ENCODE results near the gene ZNF804B. TPM values are rescaled to one million over a fixed set of nuclear protein-coding genes. Genes with fewer than 3 reads are reported as not detected.
"Not testable (repeated sequence)": the region's sequence is repeated elsewhere in the genome, so short reads cannot be mapped to it uniquely, and the experiment has no call there.

The ZNF804B gene
- total RNA-seq, 1 donor, result not detected

DNA sequence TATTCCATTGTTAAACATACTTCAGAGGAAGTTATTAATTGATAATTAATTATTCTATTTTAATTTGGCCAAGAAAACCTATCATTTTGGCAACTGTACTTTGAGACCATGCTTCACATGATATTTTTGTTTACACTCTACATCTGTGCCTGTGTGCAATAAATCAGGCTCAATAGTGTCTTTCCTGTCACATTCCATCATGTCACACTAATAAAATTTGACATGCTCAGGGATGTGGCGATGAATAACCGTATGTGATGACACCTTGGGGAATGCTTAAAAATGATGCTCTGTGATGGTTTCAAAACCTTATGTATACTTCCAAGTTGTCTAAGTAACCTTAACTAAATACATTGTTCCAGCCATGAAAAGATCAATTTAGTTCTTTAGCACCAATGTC, 400.6 kb downstream of the ZNF804B start:
- Histone ChIP-seq H3K9me3 (ENCODE audit: low read depth, low read length) (no peaks in the 10 kb centered on the region), H3K27me3 (ENCODE audit: insufficient read depth, low read length) (no peaks in the 10 kb centered on the region), H3K4me3 (ENCODE audit: low read length) (no peak overlapping the region), H3K4me1 (ENCODE audit: insufficient read depth, low read length) (no peaks in the 10 kb centered on the region)

DNA sequence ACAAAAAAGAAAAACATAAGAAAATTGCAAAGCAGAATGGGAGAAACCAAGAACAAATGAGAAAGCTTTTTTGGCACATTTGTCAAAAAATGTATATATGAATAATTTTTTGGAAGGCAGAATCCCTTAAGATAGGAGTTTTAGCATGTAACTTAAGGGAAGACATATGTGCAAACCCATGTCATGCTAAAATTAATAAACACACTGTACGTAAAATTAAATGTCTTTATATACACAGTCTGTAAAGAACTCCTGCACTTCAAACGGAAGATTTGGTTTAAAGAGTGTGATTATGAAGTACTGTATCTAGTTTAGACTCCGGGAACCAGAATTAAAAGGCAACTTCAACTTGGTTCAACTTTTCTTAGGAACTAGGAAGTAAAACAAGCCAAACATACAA, 405.9 kb downstream of the ZNF804B start:
- Histone ChIP-seq H3K4me3 (ENCODE audit: low read length) (no peak overlapping the region), H3K27me3 (ENCODE audit: insufficient read depth, low read length) (no peaks in the 10 kb centered on the region), H3K4me1 (ENCODE audit: insufficient read depth, low read length) (no peaks in the 10 kb centered on the region), H3K9me3 (ENCODE audit: low read depth, low read length) (no peaks in the 10 kb centered on the region)

DNA sequence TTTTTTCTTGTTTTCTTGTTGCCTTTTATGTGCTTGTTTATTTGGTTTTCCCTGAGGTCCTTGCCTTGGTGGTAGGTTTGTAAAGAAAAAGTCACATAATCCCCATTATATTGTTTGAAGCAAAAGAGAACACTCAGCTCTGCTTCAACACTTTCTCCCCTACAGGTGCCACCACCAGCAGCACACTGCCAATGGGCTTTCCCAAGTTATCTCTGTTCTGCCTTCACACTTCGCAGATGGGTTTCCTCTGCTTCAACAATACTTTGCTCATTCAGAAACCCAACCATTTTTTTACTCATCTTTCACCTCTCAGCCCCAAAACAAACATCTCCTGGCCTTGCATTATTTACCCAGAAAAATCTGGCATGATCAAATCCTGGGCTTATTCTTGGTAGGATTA, 411.1 kb downstream of the ZNF804B start:
- H3K27me3 ChIP-seq (ENCODE audit: insufficient read depth, low read length), result no peaks in the 10 kb centered on the region
- H3K4me3 ChIP-seq (ENCODE audit: low read length), result no peak overlapping the region
- H3K4me1 ChIP-seq (ENCODE audit: insufficient read depth, low read length), result no peaks in the 10 kb centered on the region
- H3K9me3 ChIP-seq (ENCODE audit: low read depth, low read length), result no peaks in the 10 kb centered on the region

DNA sequence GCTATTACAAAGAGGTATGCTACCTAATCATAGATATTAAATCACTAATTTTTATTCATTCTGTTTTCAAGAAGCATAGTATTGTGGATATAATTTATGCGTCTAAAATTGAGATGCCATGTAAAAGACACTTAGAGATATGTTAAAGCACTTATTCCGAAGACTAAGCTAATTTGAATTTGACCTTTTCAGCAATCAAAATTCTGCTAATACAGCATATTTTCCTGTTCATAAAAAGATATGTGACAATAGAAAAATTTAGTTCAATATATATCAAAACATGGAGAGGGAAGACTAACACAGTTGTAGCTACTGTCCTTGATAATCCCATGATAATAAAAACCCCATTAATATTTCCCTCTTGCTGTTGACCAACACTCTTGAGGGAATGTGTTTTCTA, 422.6 kb downstream of the ZNF804B start:
- Histone ChIP-seq H3K9me3 (ENCODE audit: low read depth, low read length) (no peaks in the 10 kb centered on the region), H3K4me1 (ENCODE audit: insufficient read depth, low read length) (no peaks in the 10 kb centered on the region), H3K4me3 (ENCODE audit: low read length) (no peak overlapping the region), H3K27me3 (ENCODE audit: insufficient read depth, low read length) (no peaks in the 10 kb centered on the region)

DNA sequence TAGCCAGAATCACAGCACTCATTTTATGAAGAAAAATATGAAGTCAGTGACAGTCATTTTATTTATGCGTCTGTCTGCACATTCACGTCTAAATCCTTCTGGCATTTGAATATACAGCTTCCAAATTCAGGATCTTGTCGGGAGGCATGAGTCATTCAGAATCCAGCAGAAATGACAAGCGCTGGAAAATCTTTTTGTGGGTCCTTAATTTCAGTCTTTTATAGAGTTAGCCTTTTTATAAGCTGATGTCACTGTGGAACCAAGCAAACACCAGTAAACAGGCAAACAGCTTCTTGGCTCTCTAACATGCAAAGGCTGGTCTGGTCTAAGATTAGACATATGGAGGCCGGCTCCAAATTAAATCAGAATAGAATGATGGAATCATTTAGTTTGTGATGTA, 424.2 kb downstream of the ZNF804B start:
- no peaks in the 10 kb centered on the region for H3K4me1 ChIP-seq (ENCODE audit: insufficient read depth, low read length)
- H3K9me3 ChIP-seq (ENCODE audit: low read depth, low read length), result no peaks in the 10 kb centered on the region
- no peak overlapping the region for H3K4me3 ChIP-seq (ENCODE audit: low read length)
- H3K27me3 ChIP-seq (ENCODE audit: insufficient read depth, low read length), result no peaks in the 10 kb centered on the region

DNA sequence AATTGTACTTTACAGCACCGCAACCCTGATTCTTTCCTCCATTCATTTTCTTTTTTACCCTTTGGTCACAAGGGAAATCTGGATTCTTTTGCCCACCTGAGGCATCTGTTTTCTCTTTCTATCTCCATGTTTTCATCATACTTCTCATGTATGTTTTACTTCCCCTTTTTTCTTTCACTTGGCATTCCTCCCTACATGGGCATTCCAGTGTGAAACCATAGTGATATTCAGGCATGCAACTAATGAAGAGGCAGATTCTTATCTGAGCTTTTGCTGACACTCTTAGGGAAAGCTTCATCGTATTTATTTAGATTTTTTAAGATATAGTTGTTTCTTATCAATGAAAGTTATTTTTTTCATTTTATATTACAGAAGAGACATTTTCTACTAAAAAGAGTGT, 441.3 kb downstream of the ZNF804B start:
- H3K9me3 ChIP-seq (ENCODE audit: low read depth, low read length), result no peaks in the 10 kb centered on the region
- no peaks in the 10 kb centered on the region for H3K27me3 ChIP-seq (ENCODE audit: insufficient read depth, low read length)
- no peak overlapping the region for H3K4me3 ChIP-seq (ENCODE audit: low read length)
- H3K4me1 ChIP-seq (ENCODE audit: insufficient read depth, low read length), result no peaks in the 10 kb centered on the region

DNA sequence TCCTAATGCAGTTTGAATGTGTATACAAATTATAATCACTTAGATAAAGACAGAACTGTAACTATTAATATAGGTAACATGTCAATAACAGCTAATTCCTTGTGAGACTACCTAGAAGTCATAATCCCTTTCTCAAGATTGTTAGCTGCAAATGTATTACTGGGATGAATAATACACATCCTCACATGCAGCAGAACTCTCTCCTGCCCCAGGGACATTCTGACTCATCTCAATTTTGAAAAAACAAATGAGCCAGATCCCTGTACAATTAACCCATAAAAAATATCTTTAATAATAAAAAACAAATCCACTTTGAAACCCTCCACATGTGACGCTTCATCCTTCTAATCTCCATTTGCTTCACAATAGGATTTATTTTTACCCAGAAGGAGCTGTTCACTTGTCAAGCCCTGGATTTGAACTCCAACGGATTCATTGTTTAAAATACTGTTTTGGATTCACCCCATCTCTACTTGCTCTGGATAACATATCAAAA, 464.4 kb downstream of the ZNF804B start:
- H3K4me3 ChIP-seq (ENCODE audit: low read length), result no peak overlapping the region
- no peaks in the 10 kb centered on the region for H3K4me1 ChIP-seq (ENCODE audit: insufficient read depth, low read length)
- no peaks in the 10 kb centered on the region for H3K27me3 ChIP-seq (ENCODE audit: insufficient read depth, low read length)
- peaks cover 5% of the 10 kb centered on the region for H3K9me3 ChIP-seq (ENCODE audit: low read depth, low read length)

DNA sequence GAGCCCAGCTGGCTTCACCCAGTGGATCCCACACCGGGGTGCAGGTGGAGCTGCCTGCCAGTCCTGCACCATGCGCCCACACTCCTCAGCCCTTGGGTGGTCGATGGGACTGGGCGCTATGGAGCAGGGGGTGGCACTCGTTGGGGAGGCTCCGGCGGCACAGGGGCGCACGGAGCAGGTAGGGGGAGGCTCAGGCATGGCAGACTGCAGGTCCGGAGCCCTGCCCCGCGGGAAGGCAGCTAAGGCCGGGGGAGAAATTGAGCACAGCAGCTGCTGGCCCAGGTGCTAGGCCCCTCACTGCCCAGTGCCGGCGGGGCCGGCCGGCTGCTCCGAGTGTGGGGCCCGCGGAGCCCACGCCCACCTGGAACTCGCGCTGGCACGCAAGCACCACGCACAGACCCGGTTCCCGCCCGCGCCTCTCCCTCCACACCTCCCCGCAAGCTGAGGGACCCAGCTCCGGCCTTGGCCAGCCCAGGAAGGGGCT, 469.2 kb downstream of the ZNF804B start:
- H3K4me3 ChIP-seq (ENCODE audit: low read length); H3K27me3 ChIP-seq (ENCODE audit: insufficient read depth, low read length); H3K4me1 ChIP-seq (ENCODE audit: insufficient read depth, low read length); H3K9me3 ChIP-seq (ENCODE audit: low read depth, low read length): not testable (repeated sequence)

DNA sequence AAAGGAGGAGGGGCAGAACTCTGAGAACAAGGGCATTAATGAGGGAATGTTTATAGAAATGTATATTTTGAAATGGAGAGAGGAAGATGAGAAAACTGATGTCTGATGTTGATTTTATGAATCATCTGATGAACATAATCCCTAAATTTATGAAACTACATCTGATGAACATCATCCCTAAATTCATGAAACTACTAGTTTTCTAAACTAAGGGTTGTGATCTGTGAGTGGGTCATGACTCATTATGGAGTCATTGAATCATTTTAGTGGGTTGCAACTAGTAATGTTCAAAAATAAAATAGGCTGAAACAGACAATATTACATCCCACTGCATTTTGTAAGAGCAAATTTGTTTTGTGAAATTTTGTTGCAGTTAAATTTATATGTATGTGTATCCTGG, 478.7 kb downstream of the ZNF804B start:
- no peaks in the 10 kb centered on the region for H3K4me1 ChIP-seq (ENCODE audit: insufficient read depth, low read length)
- no peaks in the 10 kb centered on the region for H3K9me3 ChIP-seq (ENCODE audit: low read depth, low read length)
- H3K4me3 ChIP-seq (ENCODE audit: low read length), result no peak overlapping the region
- H3K27me3 ChIP-seq (ENCODE audit: insufficient read depth, low read length), result no peaks in the 10 kb centered on the region

DNA sequence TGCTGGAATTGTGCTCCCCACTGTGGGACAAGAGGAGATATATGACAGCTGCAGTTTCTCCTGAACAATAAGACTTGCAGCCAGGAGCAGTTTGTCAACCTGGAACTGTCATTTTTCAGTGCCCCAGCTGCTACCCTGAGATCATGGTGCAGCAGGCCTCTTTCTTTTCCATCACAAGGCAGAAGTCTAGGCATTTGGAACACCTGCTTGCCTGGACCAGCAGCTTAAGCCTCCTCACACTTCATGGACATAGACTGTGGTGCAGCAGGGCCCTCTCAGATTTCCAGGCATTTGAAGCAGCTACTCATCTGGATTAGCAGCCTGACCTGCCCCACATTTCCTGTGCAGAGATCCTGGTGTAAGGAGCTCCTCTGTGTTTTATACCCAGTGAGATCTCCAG, 486.7 kb downstream of the ZNF804B start:
- Histone ChIP-seq H3K9me3 (ENCODE audit: low read depth, low read length) (no peaks in the 10 kb centered on the region), H3K4me1 (ENCODE audit: insufficient read depth, low read length) (no peaks in the 10 kb centered on the region), H3K27me3 (ENCODE audit: insufficient read depth, low read length) (no peaks in the 10 kb centered on the region), H3K4me3 (ENCODE audit: low read length) (no peak overlapping the region)

DNA sequence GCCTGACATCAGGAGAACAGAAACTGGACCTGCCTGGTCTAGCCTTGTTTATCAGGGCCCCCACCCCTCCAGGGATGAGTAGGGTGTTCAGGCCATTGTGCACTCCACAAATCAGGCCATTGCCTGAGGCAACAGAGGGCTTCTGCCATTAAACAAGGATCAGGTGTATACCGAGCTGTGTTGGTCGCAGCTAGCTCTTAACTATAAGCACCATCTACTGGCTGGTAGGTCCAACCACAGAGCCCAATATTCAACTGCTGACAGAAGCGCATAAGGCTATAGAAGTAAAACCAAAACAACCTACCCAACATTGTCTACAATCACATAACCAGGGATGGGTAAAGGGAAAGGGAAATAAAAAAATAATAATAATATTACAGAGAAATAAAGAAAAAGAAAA, 487.7 kb downstream of the ZNF804B start:
- Histone ChIP-seq H3K4me3 (ENCODE audit: low read length) (no peak overlapping the region), H3K27me3 (ENCODE audit: insufficient read depth, low read length) (no peaks in the 10 kb centered on the region), H3K9me3 (ENCODE audit: low read depth, low read length) (peaks cover under 1% of the 10 kb centered on the region), H3K4me1 (ENCODE audit: insufficient read depth, low read length) (no peaks in the 10 kb centered on the region)

DNA sequence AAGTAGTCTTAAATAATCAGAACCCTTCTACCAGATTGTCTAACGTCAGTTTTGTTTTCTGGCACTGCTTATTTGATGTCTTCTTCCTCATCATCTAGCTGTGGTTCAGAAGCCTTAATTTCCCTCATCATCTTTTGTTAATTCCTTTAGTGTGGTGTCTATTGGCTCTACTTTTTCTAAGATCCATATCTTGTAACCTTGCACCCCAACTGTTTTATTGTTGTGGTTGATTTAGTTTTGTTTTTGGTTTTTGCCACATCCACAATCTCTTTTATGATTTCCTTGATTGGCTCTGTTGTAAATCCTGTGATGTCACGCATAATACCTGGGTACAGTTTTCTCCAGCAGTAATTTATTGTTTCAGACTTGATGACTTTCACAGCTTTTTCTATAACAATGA, 499.6 kb downstream of the ZNF804B start:
- no peaks in the 10 kb centered on the region for H3K4me1 ChIP-seq (ENCODE audit: insufficient read depth, low read length)
- no peaks in the 10 kb centered on the region for H3K9me3 ChIP-seq (ENCODE audit: low read depth, low read length)
- H3K4me3 ChIP-seq (ENCODE audit: low read length), result no peak overlapping the region
- H3K27me3 ChIP-seq (ENCODE audit: insufficient read depth, low read length), result no peaks in the 10 kb centered on the region

DNA sequence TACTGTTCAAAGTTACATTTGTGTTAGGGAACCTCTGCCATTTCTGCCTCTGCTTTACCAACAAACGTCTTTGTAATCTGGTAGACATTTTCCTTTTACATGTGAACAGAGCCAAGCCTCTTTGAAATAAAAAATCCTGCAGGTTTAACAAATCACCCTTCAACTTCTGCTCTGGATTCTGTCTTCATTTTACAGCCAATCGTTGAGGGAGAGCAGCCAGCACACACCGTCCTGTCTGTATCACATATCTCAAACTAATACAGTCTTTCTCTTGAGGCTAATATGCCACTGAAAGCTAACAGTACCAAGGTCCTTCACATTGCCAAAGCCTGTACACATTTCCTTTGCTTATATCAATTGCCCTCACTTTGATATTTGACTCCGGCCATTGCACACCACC, 504.6 kb downstream of the ZNF804B start:
- H3K27me3 ChIP-seq (ENCODE audit: insufficient read depth, low read length), result no peaks in the 10 kb centered on the region
- no peaks in the 10 kb centered on the region for H3K9me3 ChIP-seq (ENCODE audit: low read depth, low read length)
- no peaks in the 10 kb centered on the region for H3K4me1 ChIP-seq (ENCODE audit: insufficient read depth, low read length)
- no peak overlapping the region for H3K4me3 ChIP-seq (ENCODE audit: low read length)

DNA sequence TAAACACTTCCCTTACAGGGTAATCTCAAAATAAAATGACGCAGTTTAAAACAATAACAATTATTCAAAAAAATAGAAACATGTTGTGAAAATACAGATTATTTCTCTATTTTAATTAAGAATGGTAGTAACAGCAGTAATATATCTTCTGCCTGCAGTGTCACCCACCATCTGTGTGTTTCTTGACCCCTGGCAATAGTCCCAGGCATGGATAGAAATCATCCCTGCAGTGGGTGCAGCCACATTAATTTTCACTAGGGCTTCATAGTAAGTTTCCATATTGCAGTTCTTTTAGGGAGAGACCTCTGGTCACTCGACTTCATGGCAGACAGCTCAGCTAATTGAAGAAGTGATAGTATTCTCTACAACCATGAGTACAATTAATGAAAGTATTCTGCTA, 506.1 kb downstream of the ZNF804B start:
- Histone ChIP-seq H3K9me3 (ENCODE audit: low read depth, low read length) (no peaks in the 10 kb centered on the region), H3K27me3 (ENCODE audit: insufficient read depth, low read length) (no peaks in the 10 kb centered on the region), H3K4me3 (ENCODE audit: low read length) (no peak overlapping the region)

DNA sequence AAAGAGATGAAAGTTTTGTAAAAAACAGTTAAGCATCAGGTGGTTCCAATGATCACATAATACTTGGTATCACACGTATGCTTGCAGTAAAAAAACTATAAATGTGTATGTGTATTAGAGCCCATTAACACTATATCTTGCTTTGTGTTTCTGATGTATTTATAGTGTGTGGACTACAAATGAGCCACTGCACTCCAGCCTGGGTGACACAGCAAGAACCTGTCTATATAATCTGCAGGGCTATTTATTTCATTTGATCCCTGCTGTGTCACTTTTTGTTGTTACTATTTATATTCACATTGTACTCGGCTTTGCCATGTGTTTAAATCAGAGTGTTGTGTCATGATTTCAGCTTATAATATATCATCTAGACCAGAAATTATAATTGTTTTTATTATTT, 523.8 kb downstream of the ZNF804B start:
- H3K9me3 ChIP-seq (ENCODE audit: low read depth, low read length), result no peaks in the 10 kb centered on the region
- no peak overlapping the region for H3K4me3 ChIP-seq (ENCODE audit: low read length)
- no peaks in the 10 kb centered on the region for H3K4me1 ChIP-seq (ENCODE audit: insufficient read depth, low read length)
- H3K27me3 ChIP-seq (ENCODE audit: insufficient read depth, low read length), result no peaks in the 10 kb centered on the region

More for the DNA sequence above, 506.1 kb downstream of the ZNF804B start:
- H3K4me1 ChIP-seq (ENCODE audit: insufficient read depth, low read length), result no peaks in the 10 kb centered on the region

DNA sequence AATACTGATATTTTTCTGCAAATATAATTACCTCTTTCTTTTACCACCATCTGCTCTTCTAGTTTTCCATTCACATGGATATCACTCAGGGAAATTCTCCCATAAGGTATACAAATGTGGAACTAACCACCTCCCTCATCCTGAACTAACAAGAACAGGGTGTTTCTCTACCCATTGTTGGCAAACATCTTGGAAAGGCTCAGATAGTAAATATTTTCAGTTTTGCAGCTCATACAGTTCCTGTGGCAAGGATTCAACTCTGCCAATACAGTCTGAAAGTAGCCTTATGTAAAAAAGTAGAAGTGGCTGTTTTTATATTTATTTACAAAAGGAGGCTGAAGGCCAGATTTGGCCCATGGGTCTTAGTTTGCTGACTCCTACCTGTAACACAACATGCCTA, 549.0 kb downstream of the ZNF804B start:
- no peaks in the 10 kb centered on the region for H3K27me3 ChIP-seq (ENCODE audit: insufficient read depth, low read length)
- no peaks in the 10 kb centered on the region for H3K9me3 ChIP-seq (ENCODE audit: low read depth, low read length)
- no peaks in the 10 kb centered on the region for H3K4me1 ChIP-seq (ENCODE audit: insufficient read depth, low read length)
- no peak overlapping the region for H3K4me3 ChIP-seq (ENCODE audit: low read length)

DNA sequence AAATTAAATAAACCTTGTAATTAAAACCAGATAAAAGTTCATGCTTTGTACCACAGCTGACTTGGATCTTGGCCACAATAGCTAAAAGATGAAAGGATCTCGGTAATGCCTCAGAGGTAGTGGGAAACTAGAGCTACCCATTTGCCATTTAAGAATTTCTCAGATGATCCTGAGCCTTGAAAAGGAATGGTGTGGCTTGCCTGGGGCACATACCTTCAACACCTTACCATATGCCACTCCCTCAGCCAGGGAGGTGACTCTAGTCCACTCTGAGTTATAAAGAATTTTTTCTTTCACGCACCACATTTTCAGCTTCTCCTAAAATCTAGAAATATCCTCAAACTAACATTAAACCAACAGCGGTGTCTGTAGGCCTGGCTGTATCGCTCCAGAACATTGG, 552.4 kb downstream of the ZNF804B start:
- H3K4me3 ChIP-seq (ENCODE audit: low read length), result no peak overlapping the region
- H3K4me1 ChIP-seq (ENCODE audit: insufficient read depth, low read length), result no peaks in the 10 kb centered on the region
- H3K27me3 ChIP-seq (ENCODE audit: insufficient read depth, low read length), result no peaks in the 10 kb centered on the region
- H3K9me3 ChIP-seq (ENCODE audit: low read depth, low read length), result no peaks in the 10 kb centered on the region
